ENCODE measurements around the gene CFAP20DC.
A peak's percentile ranks its signal among the peaks of the same experiment; 100 is the strongest.
"Not testable (repeated sequence)": the region's sequence is repeated elsewhere in the genome, so short reads cannot be mapped to it uniquely, and the experiment has no call there.

CFAP20DC gene

DNA sequence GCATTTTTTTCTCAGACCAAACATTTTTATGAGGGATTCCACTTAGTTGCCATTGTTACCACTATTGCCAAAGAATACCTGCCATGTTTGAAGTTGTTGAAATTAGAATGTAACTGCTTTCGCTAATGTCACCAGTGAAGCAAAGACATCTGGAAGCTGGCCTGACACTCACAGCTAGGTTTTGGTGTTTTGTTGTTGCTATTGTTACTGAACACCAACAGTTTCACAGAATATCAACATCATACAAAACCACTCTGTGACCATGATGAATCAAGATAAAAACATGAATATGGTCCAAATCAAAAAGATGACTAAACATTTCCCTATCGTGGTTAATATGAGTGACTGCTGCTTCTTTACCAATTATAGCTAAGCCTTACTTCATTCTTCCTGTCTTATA lies 6.9 kb upstream of the CFAP20DC start:
- WGBS, 2 donors (ENCODE audit: extremely low coverage in 2 of 2, insufficient read length in 2 of 2, insufficient replicate concordance in 1 of 2) = no CpG with 5 or more reads among the region's 2 CpGs
- H3K4me2 ChIP-seq (ENCODE audit: insufficient read depth, low read length, poor library complexity, severe bottlenecking) = no peak overlapping the region
- H3K27me3 ChIP-seq (ENCODE audit: control insufficient read depth in 3 of 3, insufficient read depth in 3 of 3, low read depth in 1 of 3, low read length in 3 of 3) = peaks cover 0 to 3% (median 0%) of the 10 kb centered on the region in 3 experiments
- no peak overlapping the region for H4K8ac ChIP-seq (ENCODE audit: low read depth, low read length)
- H3K18ac ChIP-seq (ENCODE audit: low read length) = no peak overlapping the region
- H3K23ac ChIP-seq (ENCODE audit: low read depth, low read length, poor library complexity) = no peak overlapping the region
- H3K4ac ChIP-seq (ENCODE audit: low read length) = no peak overlapping the region
- H2BK12ac ChIP-seq (ENCODE audit: low read length) = no peak overlapping the region
- H3K27ac ChIP-seq (replicated peaks; ENCODE audit: low read length) = no peak overlapping the region
- H3K4me3 ChIP-seq (ENCODE audit: low read length in 2 of 2) = no peak overlapping the region
- H2BK5ac ChIP-seq (ENCODE audit: low read length) = no peak overlapping the region
- H3K9me3 ChIP-seq (replicated peaks in 1 of 2; ENCODE audit: control insufficient read depth in 2 of 2, insufficient read depth in 1 of 2, low read depth in 1 of 2, low read length in 2 of 2) = no peaks in the 10 kb centered on the region
- H3K14ac ChIP-seq (ENCODE audit: low read length) = no peak overlapping the region
- H4K91ac ChIP-seq (ENCODE audit: low read depth, low read length, poor library complexity) = no peak overlapping the region
- no peak overlapping the region for H2AFZ ChIP-seq (ENCODE audit: low read length)
- H3K9ac ChIP-seq (ENCODE audit: low read depth, low read length, poor library complexity) = no peak overlapping the region
- H2BK15ac ChIP-seq (ENCODE audit: low read length) = no peak overlapping the region
- H2AK5ac ChIP-seq (ENCODE audit: low read depth, low read length) = no peak overlapping the region
- no peaks in the 10 kb centered on the region for H3K79me1 ChIP-seq (ENCODE audit: low read depth, low read length)
- H3K36me3 ChIP-seq (replicated peaks in 1 of 2; ENCODE audit: control insufficient read depth in 2 of 2, insufficient read depth in 2 of 2, low read length in 2 of 2) = no peaks in the 10 kb centered on the region
- H3K4me1 ChIP-seq (ENCODE audit: control insufficient read depth in 2 of 2, insufficient read depth in 1 of 2, low read depth in 1 of 2, low read length in 2 of 2) = no peaks in the 10 kb centered on the region
- no peak overlapping the region for H2BK120ac ChIP-seq (ENCODE audit: low read depth, low read length)
- no peak for DNase-seq (ENCODE audit: low spot score)

- Histone ChIP-seq H3K27ac (replicated peaks; ENCODE audit: low read length) (no peak overlapping the region), H4K8ac (ENCODE audit: low read depth, low read length) (no peak overlapping the region), H3K9ac (ENCODE audit: low read depth, low read length, poor library complexity) (no peak overlapping the region), H2AK5ac (ENCODE audit: low read depth, low read length) (no peak overlapping the region), H3K36me3 (replicated peaks in 1 of 2; ENCODE audit: control insufficient read depth in 2 of 2, insufficient read depth in 2 of 2, low read length in 2 of 2) (no peaks in the 10 kb centered on the region), H3K27me3 (ENCODE audit: control insufficient read depth in 3 of 3, insufficient read depth in 3 of 3, low read depth in 1 of 3, low read length in 3 of 3) (no peaks in the 10 kb centered on the region), H3K79me1 (ENCODE audit: low read depth, low read length) (no peaks in the 10 kb centered on the region), H2BK120ac (ENCODE audit: low read depth, low read length) (no peak overlapping the region), H3K9me3 (replicated peaks in 1 of 2; ENCODE audit: control insufficient read depth in 2 of 2, insufficient read depth in 1 of 2, low read depth in 1 of 2, low read length in 2 of 2) (peaks cover 3 to 6% of the 10 kb centered on the region in 2 donors), H2BK15ac (ENCODE audit: low read length) (no peak overlapping the region), H3K4me1 (ENCODE audit: control insufficient read depth in 2 of 2, insufficient read depth in 1 of 2, low read depth in 1 of 2, low read length in 2 of 2) (peaks cover 0 to 8% of the 10 kb centered on the region in 2 donors), H3K18ac (ENCODE audit: low read length) (no peak overlapping the region), H2BK12ac (ENCODE audit: low read length) (no peak overlapping the region), H3K4ac (ENCODE audit: low read length) (no peak overlapping the region), H3K4me3 (ENCODE audit: low read length in 2 of 2) (no peak overlapping the region), H2BK5ac (ENCODE audit: low read length) (no peak overlapping the region), H4K91ac (ENCODE audit: low read depth, low read length, poor library complexity) (no peak overlapping the region), H2AFZ (ENCODE audit: low read length) (no peak overlapping the region), H3K23ac (ENCODE audit: low read depth, low read length, poor library complexity) (no peak overlapping the region), H3K14ac (ENCODE audit: low read length) (no peak overlapping the region), H3K4me2 (ENCODE audit: insufficient read depth, low read length, poor library complexity, severe bottlenecking) (no peak overlapping the region)
- no peak for DNase-seq (ENCODE audit: low spot score)
- WGBS, 2 donors (ENCODE audit: extremely low coverage in 2 of 2, insufficient read length in 2 of 2, insufficient replicate concordance in 1 of 2) = no CpG with 5 or more reads among the region's 2 CpGs
Measured at GRCh38 chr3:59052803-59053411, 3.1 kb upstream of the CFAP20DC start.

DNA sequence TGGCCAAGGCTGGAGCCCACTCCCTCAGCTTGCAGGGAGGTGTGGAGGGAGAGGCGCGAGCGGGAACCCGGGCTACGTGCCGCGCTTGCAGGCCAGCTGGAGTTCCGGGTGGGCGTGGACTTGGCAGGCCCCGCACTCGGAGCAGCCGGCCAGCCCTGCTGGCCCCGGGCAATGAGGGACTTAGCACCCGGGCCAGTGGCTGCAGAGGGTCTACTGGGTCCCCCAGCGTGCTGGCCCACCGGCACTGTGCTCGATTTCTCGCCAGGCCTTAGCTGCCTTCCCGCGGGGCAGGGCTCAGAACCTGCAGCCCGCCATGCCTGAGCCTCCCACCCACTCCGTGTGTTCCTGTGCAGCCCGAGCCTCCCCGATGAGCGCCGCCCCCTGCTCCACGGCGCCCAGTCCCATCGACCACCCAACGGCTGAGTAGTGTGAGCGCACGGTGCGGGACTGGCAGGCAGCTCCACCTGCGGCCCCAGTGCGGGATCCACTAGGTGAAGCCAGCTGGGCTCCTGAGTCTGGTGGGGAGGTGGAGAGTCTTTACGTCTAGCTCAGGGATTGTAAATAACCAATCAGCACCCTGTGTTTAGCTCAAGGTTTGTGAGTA lies 1.1 kb upstream of the CFAP20DC start:
- not testable (repeated sequence) for H3K36me3 ChIP-seq (replicated peaks in 1 of 2; ENCODE audit: control insufficient read depth in 2 of 2, insufficient read depth in 2 of 2, low read length in 2 of 2); H4K8ac ChIP-seq (ENCODE audit: low read depth, low read length); H2AFZ ChIP-seq (ENCODE audit: low read length); H3K23ac ChIP-seq (ENCODE audit: low read depth, low read length, poor library complexity); H3K18ac ChIP-seq (ENCODE audit: low read length); H3K4me2 ChIP-seq (ENCODE audit: insufficient read depth, low read length, poor library complexity, severe bottlenecking); H3K27me3 ChIP-seq (ENCODE audit: control insufficient read depth in 3 of 3, insufficient read depth in 3 of 3, low read depth in 1 of 3, low read length in 3 of 3); H3K9me3 ChIP-seq (replicated peaks in 1 of 2; ENCODE audit: control insufficient read depth in 2 of 2, insufficient read depth in 1 of 2, low read depth in 1 of 2, low read length in 2 of 2); H3K4ac ChIP-seq (ENCODE audit: low read length); DNase-seq (ENCODE audit: low spot score); H2AK5ac ChIP-seq (ENCODE audit: low read depth, low read length); H3K9ac ChIP-seq (ENCODE audit: low read depth, low read length, poor library complexity); H2BK5ac ChIP-seq (ENCODE audit: low read length); H3K4me3 ChIP-seq (ENCODE audit: low read length in 2 of 2); H4K91ac ChIP-seq (ENCODE audit: low read depth, low read length, poor library complexity); H3K79me1 ChIP-seq (ENCODE audit: low read depth, low read length); H2BK120ac ChIP-seq (ENCODE audit: low read depth, low read length); H3K27ac ChIP-seq (replicated peaks; ENCODE audit: low read length); H3K14ac ChIP-seq (ENCODE audit: low read length)
- WGBS, 2 donors (ENCODE audit: extremely low coverage in 2 of 2, insufficient read length in 2 of 2, insufficient replicate concordance in 1 of 2) = no CpG with 5 or more reads among the region's 36 CpGs
- Histone ChIP-seq H2BK15ac (ENCODE audit: low read length) (peak overlapping the region; percentile 81), H2BK12ac (ENCODE audit: low read length) (peak overlapping the region; percentile 41), H3K4me1 (ENCODE audit: control insufficient read depth in 2 of 2, insufficient read depth in 1 of 2, low read depth in 1 of 2, low read length in 2 of 2) (peaks cover 10 to 11% of the 10 kb centered on the region in 2 donors)

DNA sequence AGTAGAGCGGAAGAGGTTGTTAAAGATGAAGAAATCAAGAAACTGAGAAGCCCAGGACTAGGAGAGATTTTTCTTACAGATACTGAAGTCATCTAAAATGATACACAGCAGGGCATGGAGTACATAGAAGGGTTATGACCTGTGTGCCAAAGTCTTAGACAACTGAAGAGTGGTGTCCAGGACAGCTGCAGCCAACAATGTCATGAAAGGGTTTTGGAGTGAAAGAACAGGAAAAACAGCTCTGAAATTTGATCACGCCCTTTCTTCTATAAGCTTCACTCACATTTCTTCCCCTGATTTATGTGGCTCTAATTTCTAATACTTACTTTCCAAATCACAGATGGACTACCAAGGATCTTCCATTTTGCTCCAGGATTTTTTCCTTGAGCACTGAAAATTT lies 3.0 kb downstream of the CFAP20DC start:
- H3K18ac ChIP-seq (ENCODE audit: low read length) = no peak overlapping the region
- no peak overlapping the region for H3K23ac ChIP-seq (ENCODE audit: low read depth, low read length, poor library complexity)
- no peaks in the 10 kb centered on the region for H3K79me1 ChIP-seq (ENCODE audit: low read depth, low read length)
- H4K8ac ChIP-seq (ENCODE audit: low read depth, low read length) = no peak overlapping the region
- WGBS, 2 donors (ENCODE audit: extremely low coverage in 2 of 2, insufficient read length in 2 of 2, insufficient replicate concordance in 1 of 2) = no CpG with 5 or more reads among the region's 2 CpGs
- H3K36me3 ChIP-seq (replicated peaks in 1 of 2; ENCODE audit: control insufficient read depth in 2 of 2, insufficient read depth in 2 of 2, low read length in 2 of 2) = no peaks in the 10 kb centered on the region
- H4K91ac ChIP-seq (ENCODE audit: low read depth, low read length, poor library complexity) = no peak overlapping the region
- no peak overlapping the region for H3K4me2 ChIP-seq (ENCODE audit: insufficient read depth, low read length, poor library complexity, severe bottlenecking)
- no peak overlapping the region for H2AK5ac ChIP-seq (ENCODE audit: low read depth, low read length)
- H2BK120ac ChIP-seq (ENCODE audit: low read depth, low read length) = no peak overlapping the region
- no peaks in the 10 kb centered on the region for H3K27me3 ChIP-seq (ENCODE audit: control insufficient read depth in 3 of 3, insufficient read depth in 3 of 3, low read depth in 1 of 3, low read length in 3 of 3)
- DNase-seq (ENCODE audit: low spot score) = no peak
- H2BK5ac ChIP-seq (ENCODE audit: low read length) = no peak overlapping the region
- peaks cover 11 to 15% of the 10 kb centered on the region in 2 donors for H3K4me1 ChIP-seq (ENCODE audit: control insufficient read depth in 2 of 2, insufficient read depth in 1 of 2, low read depth in 1 of 2, low read length in 2 of 2)
- H2AFZ ChIP-seq (ENCODE audit: low read length) = no peak overlapping the region
- no peak overlapping the region for H3K27ac ChIP-seq (replicated peaks; ENCODE audit: low read length)
- H3K4ac ChIP-seq (ENCODE audit: low read length) = no peak overlapping the region
- H3K14ac ChIP-seq (ENCODE audit: low read length) = no peak overlapping the region
- H2BK15ac ChIP-seq (ENCODE audit: low read length) = no peak overlapping the region
- no peak overlapping the region for H3K4me3 ChIP-seq (ENCODE audit: low read length in 2 of 2)
- peaks cover 3 to 6% of the 10 kb centered on the region in 2 donors for H3K9me3 ChIP-seq (replicated peaks in 1 of 2; ENCODE audit: control insufficient read depth in 2 of 2, insufficient read depth in 1 of 2, low read depth in 1 of 2, low read length in 2 of 2)
- no peak overlapping the region for H3K9ac ChIP-seq (ENCODE audit: low read depth, low read length, poor library complexity)
- no peak overlapping the region for H2BK12ac ChIP-seq (ENCODE audit: low read length)

Measured in neuronal stem cell (in vitro differentiated cells).